ENCODE results near the gene METTL24.

DNA sequence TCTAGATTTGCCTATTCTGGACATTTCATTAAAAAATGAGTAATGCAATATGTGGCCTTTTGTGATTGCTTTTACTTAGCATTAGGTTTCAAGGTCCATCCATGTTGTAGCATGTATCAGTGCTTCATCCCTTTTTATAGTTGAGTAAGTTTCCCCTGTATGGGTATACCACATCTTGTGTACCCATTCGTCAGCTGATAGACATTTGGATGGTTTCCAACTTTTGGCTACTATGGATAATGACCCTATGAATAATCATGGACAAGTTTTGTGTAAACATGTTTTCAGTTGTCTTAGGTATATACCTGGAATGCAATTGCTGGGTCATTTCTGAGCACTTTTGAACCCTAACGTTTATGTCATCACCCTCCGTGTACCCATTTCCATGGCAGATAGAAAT lies 15.4 kb downstream of the METTL24 start:
- TF ChIP-seq ZFP3 (CRISPR knock-in tag; IDR thresholded peaks at IDR 0.05) = no peak
- no peak for TF ChIP-seq ZNF565 (CRISPR knock-in tag; conservative IDR thresholded peaks at IDR 0.05; ENCODE audit: low read depth)
- no peak for TF ChIP-seq PATZ1 (CRISPR knock-in tag; IDR thresholded peaks at IDR 0.05; ENCODE audit: borderline replicate concordance)
- no peak for TF ChIP-seq ZFP30 (CRISPR knock-in tag; IDR thresholded peaks at IDR 0.05)
- no peak for TF ChIP-seq TOX (CRISPR knock-in tag; IDR thresholded peaks at IDR 0.05; ENCODE audit: borderline replicate concordance)
- TF ChIP-seq RARB (CRISPR knock-in tag; IDR thresholded peaks at IDR 0.05) = no peak

Measured in SK-N-SH treated with all-trans-retinoic acid at 6 μM for 48 hours (cell line).